ENCODE data around the gene FAM24A.
A peak's percentile ranks its signal among the peaks of the same experiment; 100 is the strongest.
"Not testable (repeated sequence)": the region's sequence is repeated elsewhere in the genome, so short reads cannot be mapped to it uniquely, and the experiment has no call there.

FAM24A gene, protein sequence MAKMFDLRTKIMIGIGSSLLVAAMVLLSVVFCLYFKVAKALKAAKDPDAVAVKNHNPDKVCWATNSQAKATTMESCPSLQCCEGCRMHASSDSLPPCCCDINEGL

DNA sequence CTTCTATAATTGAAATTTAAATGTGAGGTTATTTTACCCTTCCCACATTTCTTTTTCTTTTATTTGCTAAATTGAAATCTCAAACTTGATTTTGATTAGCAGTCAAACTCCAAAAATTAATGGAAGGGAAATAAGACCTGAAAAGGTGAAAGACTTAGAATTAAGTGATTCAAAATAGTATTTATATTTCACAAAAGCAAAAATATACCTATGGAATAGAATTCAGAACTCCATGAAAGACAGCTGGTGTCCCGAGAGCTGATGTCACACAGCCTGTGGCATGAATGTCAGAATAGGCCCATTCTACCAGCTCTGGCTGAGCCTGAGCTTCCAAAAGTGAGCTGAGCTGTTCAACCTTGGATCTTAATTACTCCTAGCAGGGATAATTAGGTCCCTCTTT is at the start of gene FAM24A:
Gene FAM24A (plus strand): TSS at position 301 of the 400 bp plus-strand sequence. CDS start 1,025 bp downstream, outside the sequence.
- DNase-seq (ENCODE audit: low read depth), result no peak

DNA sequence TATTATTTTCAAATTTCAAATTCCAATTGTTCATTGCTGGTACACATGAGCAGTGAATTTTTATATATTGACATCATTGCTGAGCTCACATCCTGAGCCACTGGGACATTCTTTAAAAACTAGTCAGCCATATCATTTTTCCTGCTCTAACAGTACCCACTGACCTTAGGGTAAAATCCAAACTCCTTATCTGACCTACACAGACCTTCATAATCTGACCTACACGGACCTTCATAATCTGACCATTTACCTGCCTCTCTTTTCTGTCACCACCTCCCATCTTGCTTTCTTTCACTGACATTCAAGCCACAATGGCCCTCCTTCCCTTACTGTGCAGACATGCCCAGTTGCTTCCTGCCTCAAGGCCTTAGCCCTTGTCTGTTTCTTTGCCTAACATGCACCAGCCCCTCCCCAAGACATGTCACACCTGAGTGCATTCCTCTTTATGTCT is 48.7 kb upstream of the FAM24A start:
- DNase-seq (ENCODE audit: low read depth), result no peak

DNA sequence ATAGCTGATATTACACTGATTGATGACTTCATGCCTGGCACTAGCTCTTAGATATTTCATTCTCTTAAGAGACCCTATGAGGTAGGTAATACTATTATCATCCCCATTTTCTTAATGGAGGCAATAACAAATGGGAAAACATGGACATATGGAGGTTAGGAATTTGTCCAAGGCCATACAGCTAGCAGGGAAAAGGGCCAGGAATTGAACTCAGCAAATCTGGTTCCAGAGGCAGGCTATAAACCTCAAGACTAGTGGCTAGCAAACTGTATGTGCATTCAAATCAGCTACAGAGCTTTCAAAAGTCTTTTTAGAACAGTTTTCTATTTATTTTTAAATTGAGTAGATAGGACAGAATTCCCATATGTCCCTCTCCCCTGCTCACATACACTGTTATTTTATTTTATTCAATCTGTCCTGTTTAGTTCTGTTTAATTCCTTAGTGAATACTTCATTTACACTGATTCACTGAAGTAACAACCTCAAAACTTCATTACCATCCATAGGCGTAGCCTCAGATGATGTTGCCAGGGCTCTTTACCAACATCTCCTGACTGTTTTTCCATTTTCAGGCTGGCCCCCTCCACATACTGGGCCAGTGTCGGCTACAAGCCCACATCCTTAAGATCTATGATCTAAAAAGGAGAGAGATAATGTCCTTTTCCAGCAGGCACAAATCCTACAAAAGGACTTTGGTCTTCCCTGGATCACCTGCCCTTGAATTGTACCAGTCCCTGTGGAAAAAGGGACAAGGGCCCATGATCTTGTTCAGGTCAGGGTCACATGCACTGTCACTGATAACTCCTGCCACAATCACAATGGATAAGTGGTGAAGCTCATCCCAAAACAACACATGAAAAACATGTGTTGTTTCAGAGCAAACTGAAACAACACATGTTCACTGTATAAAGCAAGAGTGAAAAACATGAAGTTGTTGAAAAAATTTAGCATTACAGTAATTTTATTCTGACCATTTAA is 46.9 kb upstream of the FAM24A start:
- DNase-seq (ENCODE audit: low read depth), result no peak

DNA sequence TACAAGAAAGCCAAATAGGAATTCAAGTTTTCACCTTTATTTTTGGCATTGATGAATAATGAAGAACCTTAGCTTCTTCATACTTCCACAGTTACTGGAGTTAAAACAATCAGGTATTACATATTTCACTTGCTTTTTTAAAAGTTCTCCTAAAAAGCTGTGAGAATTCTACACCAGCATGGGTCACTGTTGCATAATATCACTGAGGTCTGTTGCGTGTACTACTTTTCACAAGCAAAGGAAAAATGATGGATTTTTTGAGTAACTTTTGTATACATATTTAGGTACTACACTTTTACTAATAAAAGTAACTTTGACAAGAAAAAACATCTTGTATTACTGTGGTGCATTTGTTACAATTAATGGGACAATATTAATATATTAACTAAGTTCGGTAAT is 46.2 kb upstream of the FAM24A start:
- DNase-seq (ENCODE audit: low read depth), result no peak

DNA sequence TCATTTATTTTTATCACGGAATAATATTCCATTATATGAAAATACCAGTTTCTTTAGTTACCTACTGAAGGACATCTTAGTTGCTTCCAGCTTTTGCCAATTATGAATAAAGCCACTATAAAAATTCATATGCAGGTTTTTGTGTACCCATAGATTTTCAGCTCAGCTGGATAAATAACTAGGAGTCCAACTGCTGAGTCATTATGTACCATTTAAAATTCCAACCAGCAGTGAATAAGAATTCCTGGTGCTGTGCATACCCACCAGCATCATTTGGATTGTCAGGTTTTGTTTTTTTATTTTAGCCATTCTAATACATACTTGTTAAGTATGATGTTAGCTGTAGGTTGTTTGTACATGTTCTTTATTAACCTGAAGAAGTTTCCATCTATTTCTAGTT is 45.5 kb upstream of the FAM24A start:
- no peak for DNase-seq (ENCODE audit: low read depth)

DNA sequence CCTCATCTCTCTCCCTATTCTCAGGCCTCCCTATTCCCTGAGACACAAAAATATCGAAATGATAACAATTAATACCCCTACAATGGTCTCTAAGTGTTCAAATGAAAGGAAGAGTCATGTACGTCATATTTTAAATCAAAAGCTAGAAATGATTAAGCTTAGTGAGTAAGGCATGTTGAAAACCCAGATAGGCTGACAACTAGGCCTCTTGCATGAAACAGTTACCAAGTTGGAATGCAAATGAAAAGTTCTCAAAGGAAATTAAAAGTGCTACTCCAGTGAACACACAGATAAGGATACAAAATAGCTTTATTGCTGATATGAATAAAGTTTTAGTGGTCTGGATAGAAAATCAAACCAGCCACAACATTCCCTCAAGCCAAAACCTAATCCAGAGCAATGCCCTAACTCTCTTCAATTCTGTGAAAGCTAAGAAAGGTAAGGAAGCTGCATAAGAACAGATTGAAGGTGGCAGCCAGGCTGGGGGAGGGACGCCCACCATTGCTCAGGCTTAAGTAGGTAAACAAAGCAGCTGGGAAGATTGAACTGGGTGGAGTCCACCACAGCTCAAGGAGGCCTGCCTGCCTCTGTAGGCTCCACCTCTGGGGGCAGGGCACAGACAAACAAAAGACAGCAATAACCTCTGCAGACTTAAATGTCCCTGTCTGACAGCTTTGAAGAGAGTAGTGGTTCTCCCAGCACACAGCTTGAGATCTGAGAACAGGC is 43.5 kb upstream of the FAM24A start:
- not testable (repeated sequence) for DNase-seq (ENCODE audit: low read depth)

DNA sequence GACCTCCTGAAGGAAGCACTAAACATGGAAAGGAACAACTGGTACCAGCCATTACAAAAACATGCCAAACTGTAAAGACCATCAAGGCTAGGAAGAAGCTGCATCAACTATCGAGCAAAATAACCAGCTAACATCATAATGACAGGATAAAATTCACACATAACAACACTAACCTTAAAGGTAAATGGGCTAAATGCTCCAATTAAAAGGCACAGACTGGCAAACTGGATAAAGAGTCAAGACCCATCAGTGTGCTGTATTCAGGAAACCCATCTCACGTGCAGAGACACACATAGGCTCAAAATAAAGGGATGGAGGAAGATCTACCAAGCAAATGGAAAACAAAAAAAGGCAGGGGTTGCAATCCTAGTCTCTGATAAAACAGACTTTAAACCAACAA is 41.6 kb upstream of the FAM24A start:
- not testable (repeated sequence) for DNase-seq (ENCODE audit: low read depth)

DNA sequence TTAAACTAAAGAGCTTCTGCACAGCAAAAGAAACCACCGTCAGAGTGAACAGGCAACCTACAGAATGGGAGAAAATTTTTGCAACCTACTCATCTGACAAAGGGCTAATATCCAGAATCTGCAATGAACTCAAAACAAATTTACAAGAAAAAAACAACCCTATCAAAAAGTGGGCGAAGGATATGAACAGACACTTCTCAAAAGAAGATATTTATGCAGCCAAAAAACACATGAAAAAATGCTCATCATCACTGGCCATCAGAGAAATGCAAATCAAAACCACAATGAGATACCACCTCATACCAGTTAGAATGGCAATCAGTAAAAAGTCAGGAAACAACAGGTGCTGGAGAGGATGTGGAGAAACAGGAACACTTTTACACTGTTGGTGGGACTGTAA is 38.5 kb upstream of the FAM24A start:
- not testable (repeated sequence) for DNase-seq (ENCODE audit: low read depth)

DNA sequence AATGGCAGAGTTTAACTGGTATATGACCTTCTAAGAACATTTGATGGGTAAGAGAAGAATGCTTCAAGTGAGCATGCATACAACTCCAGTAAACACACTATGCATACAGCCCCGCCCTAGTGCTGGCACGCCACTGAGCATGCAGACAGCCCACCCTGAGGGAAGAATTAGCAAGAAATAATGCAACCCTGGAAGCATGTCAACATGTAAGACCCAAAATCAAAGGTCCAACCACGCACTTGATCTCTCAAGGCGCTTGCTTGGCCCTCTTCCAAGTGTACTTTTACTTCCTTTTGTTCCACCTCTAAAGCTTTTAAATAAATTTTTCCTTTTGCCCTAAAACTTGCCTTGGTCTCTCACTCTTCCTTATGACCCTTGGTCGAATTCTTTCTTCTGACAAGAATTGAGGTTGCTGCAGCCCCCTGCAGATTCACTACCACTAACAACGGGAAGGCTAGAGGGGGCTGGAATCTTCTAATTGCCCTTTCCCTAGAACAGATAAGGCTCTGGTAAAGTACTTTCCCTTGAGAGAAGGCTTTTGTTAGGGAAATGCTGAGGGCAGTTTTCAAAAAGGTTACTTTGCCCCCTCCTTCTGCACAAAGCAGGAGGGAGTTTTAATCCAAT is 34.5 kb upstream of the FAM24A start:
- DNase-seq (ENCODE audit: low read depth), result no peak

DNA sequence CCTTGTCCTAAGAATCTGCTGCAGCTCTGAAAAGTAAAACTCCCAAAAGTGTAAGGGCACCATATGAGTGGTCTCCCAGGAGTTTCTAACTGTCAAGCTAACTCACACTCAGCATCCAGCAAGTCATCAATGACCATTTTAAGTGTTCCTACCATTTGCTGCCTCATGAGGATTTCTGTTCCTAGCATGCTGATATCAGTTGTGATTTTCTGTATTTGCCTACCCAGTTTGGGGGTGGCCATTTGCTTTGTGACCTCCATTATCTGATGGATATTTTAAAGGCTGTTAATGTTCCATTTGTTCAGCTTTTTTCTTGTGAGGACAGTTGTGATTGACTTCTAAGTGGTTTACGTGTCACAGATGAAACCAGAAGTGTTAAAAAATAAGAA is 33.9 kb upstream of the FAM24A start:
- no peak for DNase-seq (ENCODE audit: low read depth)

DNA sequence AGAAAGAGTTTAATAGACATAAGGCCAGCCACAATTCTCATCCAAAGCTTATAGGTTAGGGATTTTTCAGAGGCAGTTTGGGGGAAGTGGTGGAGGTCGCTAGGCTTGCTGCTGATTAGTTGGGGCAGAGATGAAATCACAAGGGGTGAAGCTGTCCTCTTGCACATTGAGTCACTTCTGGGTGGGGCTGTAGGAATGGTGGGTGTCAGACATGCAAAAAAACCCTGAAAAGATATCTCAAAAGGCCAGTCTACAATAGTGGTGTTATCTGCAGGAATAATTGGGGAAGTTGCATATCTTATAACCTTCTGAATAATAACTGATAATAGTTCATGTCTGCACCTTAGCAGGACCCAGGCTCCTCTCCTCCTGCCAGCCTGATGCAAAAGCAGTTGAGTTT is 33.1 kb upstream of the FAM24A start:
- DNase-seq (ENCODE audit: low read depth), result no peak

DNA sequence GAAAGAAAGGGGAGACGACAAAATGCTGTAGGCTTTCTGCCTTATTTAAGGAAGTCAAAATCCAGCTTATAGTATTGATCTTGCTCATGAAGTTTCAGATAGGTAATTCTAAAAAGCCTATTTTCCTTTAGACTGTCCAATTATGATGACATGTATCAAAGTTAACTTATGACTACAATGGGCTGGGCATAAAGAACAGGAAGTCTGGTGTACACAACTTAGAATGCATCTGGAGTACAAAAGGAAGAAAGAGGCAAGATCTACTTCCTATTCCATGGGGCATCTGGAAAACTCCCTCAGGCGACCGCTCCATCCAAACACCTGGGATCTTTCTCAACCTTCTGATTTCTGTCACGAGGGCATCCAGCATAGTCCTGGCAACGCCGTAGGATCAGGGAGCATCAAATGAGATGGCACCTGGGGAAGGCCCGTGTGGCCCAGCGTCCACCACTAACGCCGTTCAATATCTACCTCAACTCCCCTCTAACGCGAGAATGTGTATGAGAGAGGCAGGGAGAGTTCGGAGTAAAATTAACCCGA is 31.5 kb upstream of the FAM24A start:
- DNase-seq (ENCODE audit: low read depth), result no peak

DNA sequence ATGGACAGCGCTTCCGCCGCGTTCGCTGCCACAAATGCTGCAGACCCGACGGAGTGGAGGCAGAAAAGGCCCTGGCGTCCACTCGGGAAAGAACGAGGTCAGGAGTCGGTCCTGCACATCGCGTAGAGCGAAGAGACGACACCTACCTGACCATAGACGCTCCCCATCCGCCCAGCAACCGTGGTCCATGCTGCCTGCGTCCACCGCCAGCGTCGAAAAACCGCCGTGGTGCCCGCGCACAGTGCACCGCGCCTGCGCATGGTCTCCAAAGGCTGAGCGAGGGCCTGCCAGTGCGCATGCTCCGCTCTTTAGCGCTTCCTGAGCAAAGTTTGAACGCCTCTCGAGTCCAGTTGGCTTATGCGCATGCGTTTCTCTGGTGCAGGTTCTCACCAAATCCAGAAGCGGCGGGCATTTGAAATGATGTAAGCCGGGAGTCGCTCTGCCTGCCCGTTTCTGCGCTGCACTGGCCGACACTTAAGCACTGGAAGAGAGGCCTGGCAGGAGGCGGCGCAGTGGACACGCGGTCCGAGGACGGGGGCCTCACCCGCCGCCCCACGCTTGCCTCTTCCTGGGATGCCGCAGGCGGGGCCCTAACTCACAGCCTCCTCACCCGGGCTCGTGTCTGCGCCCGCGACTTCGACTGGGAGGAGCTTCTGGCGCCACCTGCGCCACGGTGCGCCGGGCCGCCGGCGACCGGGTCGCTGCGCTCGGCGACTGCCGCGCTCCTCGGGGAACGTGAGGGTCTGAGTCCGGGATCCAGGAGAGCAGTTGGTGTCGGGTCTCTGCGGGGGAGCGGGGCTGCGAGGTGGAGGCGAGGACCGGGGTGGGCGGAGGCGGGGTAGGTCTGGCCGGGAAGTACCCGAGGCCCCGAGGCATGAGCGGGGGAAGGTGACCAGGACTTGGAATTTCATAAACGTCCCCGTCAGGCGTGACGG is 30.8 kb upstream of the FAM24A start, which contains the start of gene FAM24B:
Gene FAM24B (minus strand): TSS at position 243 of the 935 bp plus-strand sequence. CDS start 29,066 bp downstream, outside the sequence.
- peak; percentile 89 for DNase-seq (ENCODE audit: low read depth)

DNA sequence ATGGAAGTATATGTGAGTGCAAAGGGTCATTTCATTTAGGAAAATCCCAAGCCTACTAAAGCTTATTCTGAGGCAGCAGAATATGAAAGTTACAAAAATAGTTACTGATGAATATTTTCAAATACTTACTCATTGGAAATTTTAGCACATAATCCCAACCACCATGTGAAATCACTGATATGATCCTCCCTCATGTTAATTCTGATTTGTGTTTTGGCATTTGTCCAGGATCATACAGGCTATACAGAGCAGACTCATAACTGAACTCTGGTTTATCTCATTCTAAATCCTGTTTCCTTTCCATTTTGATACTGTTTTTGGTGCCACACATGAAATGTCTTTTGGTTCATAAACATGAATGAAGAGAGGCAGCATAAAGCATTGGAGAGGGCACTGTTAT is 27.6 kb upstream of the FAM24A start:
- DNase-seq (ENCODE audit: low read depth), result no peak

DNA sequence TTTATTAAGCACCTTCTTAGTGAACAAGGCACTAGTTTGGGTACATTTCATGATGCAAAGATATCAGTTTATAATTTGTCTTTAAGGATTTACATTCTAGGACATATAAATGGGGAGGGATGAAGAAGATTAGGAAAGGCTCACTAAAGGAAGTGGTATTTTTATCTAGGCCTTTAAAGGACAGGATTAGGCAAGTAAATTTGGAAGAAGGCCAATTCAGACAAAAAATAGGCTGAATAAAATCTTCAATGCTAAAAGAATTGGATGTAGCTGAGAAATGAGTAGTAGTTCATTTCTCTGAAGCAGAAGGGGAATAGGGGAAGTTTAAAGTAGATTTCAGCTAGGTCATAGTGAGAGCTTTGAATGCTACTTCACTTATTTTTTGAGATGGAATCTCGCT is 26.2 kb upstream of the FAM24A start:
- no peak for DNase-seq (ENCODE audit: low read depth)

DNA sequence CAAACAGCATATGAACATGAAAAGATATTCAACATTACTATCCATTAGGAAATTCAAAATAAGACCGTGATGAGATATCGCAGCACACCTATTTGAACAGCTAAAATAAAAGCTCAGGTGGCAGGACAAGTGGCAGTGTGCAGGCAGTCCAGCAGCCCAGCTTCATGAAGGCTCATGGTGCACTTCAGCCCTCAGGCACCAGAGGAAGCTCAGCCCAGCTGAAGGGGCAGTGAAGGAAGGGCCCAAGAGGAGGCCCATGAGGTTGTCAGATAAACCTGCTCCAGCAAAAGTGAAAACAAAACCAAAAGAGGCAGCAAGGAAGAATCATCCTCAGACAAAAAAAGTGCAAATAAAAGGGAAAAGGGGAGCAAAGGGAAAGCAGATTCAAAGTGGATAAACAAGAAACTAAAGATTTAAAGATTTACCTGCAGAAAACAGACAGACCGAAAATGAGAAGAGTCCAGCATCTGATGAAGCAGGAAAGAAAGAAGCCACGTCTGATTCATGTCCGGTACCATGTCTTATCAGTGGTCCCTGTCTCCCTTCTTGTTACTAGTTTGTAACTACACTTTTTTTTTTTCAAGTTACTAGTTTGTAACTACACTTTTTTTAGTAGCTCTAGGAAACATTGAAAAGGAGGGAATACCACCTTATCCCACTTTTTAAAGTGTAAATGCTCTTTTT is 16.0 kb upstream of the FAM24A start:
- DNase-seq (ENCODE audit: low read depth), result no peak

DNA sequence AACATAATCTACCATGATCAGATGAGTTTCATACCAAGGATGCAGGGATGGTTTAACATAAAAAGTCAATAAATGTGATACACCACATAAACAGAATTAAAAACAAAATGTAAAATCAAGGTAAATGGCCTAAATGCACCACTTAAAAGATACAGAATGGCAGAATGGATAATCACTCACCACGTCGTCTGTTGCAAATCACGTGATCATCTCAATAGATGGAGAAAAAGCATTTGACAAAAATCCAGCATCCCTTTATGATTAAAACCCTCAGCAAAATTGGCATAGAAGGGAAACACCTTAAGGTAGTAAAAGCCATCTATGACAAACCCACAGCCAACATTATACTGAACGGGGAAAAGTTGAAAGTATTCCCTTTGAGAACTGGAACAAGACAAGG is 6.5 kb upstream of the FAM24A start:
- not testable (repeated sequence) for DNase-seq (ENCODE audit: low read depth)

DNA sequence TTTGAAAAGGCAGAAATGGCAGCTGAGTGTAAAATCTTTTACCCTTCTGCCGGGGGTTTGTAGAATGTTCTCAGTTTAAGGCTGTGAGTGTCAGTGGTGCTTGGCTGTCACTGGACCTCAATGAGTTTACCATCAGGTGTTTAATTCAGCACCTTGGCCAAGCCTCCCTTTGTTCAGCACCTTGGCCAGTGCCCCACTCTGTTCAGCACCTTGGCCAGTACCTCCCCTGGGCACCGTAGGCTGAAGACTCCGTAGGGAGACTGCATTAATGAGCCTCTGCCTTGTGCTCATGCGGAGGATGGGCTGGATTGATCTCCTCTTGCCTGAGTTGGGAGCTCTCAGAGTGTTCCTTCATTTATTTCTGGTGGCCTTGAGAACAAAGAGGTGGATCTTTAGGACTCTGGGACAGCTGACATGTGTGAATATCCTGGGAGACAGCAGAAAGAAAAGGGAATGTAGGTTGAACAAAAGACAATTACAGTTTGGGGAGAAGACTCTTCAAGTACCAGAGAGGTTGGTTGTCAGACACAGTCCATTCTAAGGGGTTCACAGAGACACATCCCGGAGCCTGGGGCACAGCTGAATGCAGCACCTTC is 1.6 kb downstream of the FAM24A start:
- DNase-seq (ENCODE audit: low read depth), result peak; percentile 5

DNA sequence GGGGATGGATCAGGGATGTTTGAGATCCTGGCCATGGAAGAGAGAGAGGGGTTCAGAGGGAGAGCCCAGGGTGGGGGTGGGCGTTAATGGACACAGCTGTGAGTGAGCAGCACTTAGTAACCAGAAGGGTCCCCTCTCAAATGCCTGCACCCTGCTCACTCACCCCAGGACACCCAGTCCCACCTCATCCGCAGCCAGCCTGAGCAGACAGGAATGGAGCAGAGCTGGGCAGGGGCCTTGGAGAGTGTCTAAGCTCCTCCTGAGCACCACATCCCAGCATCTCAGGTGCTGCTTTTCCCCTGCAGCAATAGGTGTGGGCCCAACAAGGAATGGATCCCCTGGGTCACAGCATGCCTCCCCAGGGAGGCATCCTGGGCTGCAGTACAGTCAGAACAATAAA is 5.3 kb downstream of the FAM24A start:
- no peak for DNase-seq (ENCODE audit: low read depth)

DNA sequence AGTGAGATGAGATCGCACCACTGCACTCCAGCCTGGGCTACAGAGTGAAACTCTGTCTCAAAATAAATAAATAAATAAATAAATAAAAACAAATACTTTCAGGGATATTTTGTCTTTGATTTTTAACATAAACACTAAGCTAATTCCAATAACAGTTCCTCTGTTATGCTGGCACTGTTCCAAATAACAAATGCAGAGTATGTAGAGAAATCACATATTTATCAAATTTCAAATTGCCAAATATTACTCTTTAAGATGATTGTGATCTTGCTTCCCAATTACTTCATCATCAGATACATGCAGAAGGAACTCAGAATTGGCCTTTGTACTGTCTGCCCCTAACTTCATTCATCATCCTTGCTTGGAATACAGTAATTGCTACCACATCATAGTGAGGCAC is 19.7 kb downstream of the FAM24A start:
- no peak for DNase-seq (ENCODE audit: low read depth)

Measured in activated T-helper 1 cell treated with Interleukin-2 at 50 U/mL for 16 hours (primary cell).